HT1080 (cell line): ENCODE measurements around the gene PHGDH. TPM values are rescaled to one million over a fixed set of nuclear protein-coding genes. Genes with fewer than 3 reads are reported as not detected.
A peak's percentile ranks its signal among the peaks of the same experiment; 100 is the strongest.
"Not testable (repeated sequence)": the region's sequence is repeated elsewhere in the genome, so short reads cannot be mapped to it uniquely, and the experiment has no call there.

ENCODE experiments used
- DNase-seq: peaks from one replicate; pipeline ENCODE4 v3.0.0-alpha.2; 2015; ENCODE audit warnings: low read depth
- total RNA-seq: library from RNA; depleted of rRNA; stranded (reverse); fragments of >200 nt; shearing (Covaris generic); gene quantifications from 2 replicates; pipeline ENCODE4 v1.2.3, GENCODE V29; 2014

Gene PHGDH
- total RNA-seq, 1 experiment from 2014 or later, result 142 TPM

DNA sequence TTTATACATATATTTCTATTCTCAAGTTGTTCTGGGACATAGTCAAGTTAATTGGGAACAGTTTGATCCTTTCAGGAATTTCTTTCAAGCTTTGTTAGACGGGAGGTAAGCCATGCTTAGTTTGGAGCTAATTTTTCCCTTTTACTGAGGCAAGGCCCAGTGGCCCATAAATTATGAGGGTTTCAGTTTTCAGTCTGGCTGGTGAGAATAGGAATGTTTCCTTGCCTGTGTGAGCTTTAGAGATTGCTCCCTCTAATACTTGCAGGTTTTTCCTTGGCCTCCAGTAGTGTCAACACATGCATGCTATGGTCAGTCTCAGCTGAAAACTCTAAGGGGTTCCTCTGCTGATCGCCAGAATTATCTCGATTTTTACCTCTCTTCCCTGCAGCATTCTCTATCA lies 14.1 kb upstream of the PHGDH start:
- DNase-seq, result no peak

- DNase-seq, result no peak
Measured at GRCh38 chr1:119700326-119700725, 11.4 kb upstream of the PHGDH start.

- no peak for DNase-seq
Measured at GRCh38 chr1:119701659-119702058, 10.1 kb upstream of the PHGDH start.

DNA sequence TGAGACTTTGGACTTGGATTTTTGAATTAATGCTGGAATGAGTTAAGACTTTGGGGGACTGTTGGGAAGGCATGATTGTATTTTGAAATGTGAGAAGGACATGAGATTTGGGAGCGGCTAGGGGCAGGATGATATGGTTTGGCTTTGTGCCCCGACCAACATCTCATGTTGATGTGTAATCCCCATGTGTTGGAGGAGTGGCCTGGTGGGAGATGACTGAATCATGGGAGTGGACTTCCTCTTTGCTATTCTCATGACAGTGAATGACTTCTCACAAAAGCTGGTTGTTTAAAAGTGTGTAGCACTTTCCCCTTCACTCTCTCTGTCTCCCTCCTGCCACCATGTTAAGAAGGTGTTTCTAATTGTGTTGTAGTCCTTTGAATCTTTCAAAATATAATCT lies 9.3 kb upstream of the PHGDH start:
- peak; percentile 91 for DNase-seq

DNA sequence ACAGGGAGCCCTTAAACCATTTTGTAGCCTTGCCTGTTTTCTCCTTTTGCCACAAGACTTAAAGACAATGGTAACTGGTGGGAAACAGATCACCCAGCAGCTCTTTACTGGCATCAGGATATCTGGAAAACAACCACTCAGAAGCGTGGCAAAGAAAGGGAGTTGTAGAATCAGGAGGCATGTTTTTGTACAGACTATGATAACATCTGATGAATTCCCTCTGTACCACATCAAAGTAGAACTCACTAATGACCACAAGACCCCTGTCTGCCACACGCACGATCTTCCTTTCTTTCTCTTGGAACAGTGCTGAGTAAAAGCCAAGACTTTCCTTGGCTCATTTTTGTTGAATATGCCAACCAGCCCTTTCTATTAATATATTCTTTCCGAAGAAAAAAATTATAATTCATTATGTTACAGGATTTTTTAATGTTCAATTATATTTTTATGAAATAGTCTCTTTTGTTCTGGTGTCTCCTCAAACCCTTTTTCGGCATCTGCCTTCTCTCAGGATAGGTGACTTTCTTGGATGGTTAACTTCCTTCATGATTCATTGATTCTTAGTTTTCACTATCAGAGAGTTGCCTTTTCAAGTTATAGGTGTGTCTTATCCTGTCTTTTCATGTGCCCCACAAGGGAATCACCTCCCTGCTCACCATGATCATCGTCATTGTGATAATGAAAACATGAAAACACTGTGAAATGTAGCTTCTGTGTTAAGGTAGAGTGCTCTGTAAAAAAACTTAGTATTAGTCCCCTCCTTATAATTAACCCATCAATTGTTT lies 7.9 kb upstream of the PHGDH start:
- DNase-seq, result no peak

DNA sequence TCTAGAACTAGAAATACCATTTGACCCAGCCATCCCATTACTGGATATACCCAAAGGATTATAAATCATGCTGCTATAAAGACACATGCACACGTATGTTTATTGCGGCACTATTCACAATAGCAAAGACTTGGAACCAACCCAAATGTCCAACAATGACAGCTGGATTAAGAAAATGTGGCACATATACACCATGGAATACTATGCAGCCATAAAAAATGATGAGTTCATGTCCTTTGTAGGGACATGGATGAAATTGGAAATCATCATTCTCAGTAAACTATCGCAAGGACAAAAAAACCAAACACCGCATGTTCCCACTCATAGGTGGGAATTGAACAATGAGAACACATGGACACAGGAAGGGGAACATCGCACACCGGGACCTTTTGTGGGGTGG lies 5.1 kb upstream of the PHGDH start:
- DNase-seq, result not testable (repeated sequence)

DNA sequence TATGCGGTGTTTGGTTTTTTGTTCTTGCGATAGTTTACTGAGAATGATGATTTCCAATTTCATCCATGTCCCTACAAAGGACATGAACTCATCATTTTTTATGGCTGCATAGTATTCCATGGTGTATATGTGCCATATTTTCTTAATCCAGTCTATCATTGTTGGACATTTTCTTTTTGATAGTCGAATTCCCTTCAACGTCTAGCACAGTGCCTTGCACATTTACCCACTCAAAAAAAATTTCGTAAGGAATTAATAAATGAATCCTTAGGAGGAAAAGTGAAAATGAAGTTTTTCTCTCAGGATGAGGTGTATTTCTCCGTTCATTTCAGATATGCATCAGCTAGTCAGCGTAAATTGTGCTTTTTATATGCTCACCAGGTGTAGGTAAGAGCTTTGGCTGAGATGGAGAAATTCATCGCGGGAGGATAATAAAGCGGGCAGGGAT lies 354 bp upstream of the PHGDH start:
- DNase-seq, result not testable (repeated sequence)

- DNase-seq, result peak; percentile 83
Measured at GRCh38 chr1:119712342-119713038, 756 bp downstream of the PHGDH start.

GRCh38 chr1:119713039-119713748 lies 1.5 kb downstream of the PHGDH start:
- no peak for DNase-seq

- DNase-seq, result no peak
Measured at GRCh38 chr1:119713749-119714456, 2.2 kb downstream of the PHGDH start.

DNA sequence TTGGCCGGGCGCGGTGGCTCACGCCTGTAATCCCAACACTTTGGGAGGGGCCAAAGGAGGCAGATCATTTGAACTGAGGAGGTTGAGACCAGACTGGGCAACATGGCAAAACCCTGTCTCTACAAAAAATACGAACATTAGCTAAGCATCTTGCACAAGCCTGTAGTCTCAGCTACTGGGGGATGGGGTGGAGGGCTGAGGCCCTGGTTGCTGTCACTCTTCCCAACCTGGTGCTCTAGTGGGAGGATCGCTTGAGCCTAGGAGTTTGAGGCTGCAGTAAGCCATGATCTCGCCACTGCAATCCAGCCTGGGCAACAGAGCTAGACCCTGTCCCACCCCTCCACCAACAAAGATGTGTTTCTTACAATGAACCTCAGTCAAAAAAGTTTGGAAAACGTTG lies 2.8 kb downstream of the PHGDH start:
- DNase-seq, result no peak

- DNase-seq, result peak; percentile 40
Measured at GRCh38 chr1:119715542-119715941, 3.8 kb downstream of the PHGDH start.

- no peak for DNase-seq
Measured at GRCh38 chr1:119718409-119718808, 6.7 kb downstream of the PHGDH start.

DNA sequence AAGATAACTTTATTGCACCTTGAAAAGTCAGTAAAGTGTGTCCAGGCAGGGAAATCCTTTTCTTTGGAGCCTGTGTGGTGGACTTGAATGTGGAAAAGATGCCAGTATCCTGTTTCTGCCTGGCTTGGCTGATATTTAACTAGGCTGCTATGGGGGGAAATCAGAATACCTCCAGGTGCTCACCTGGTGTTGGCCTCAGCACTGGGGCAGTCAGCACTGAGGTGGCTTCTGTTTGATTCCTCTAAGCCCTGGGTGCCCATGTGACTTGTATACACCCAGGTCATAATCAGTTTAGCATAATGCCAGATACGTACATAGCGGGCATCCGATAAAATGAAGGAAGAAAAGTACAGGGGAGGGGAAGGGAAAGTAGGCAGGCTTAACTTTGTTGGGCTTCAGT lies 7.2 kb downstream of the PHGDH start:
- no peak for DNase-seq

DNA sequence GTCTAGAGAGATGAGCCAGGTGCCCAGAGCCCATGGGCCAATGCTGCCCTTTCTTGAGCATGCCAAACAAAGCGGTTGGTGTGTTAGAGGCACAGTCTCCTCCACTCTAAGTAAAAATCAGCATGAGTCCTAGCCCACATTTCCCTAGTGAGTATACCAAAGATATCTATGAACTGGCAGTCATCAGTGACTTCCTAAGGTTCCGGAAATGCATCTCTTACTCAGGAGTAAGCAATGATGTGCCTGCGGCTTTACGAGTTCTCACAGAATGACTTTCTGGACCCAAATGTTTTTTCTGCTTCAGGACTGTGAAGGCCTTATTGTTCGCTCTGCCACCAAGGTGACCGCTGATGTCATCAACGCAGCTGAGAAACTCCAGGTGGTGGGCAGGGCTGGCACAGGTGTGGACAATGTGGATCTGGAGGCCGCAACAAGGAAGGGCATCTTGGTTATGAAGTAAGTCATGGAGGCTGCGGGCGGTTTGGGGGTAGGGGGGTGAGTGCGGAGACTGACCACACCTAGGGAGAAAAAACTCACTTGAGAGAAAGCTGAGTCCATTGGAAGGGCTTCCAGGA lies 9.2 kb downstream of the PHGDH start:
- DNase-seq, result no peak

DNA sequence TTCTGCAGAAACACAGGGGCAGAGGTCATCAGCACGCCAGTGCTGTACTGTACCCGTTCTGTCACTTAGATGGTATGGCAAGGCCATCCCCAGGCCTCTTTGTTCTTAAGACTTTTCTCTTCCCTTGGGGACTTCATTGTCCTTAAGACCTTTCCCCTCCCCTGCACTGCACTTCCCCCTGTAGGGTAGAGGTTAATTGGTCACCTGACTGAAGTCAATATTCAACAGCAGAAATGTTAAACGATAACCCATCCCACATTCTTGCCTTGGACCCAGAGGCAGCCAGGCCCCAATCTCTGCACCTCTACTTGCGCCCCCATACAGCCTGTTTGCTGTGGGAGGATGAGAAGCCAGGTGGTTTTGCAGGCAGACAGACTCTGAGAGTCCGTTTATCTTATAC lies 10.2 kb downstream of the PHGDH start:
- no peak for DNase-seq

DNA sequence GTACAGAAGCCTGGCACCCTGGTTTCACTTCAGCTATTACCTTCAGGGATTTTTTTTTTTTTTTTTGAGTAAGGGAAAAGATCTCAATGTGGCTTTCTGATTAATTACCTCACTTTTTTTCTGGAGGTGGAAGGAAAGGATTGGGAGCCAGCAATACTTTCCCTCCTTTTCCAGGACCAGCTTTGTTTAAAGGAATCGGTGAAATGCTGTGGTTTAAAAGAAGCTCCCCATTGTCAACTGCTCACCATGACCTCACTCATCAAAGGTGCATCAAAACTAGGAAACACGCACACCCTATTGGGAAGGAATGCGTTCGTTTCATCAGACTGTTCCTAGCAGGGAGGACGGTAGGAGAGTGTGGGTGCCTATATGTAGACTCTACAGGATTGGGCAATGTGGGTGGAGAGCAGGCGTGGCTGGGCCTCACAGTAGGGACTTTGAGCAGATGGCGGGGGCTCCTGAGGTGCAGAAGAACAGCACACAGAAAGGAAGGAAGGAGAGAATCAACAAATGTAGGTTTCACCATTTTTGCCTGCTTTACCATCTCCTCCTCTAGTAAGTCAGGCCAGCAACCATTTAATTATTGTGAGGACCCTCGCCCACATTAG lies 13.0 kb downstream of the PHGDH start:
- DNase-seq, result no peak

DNA sequence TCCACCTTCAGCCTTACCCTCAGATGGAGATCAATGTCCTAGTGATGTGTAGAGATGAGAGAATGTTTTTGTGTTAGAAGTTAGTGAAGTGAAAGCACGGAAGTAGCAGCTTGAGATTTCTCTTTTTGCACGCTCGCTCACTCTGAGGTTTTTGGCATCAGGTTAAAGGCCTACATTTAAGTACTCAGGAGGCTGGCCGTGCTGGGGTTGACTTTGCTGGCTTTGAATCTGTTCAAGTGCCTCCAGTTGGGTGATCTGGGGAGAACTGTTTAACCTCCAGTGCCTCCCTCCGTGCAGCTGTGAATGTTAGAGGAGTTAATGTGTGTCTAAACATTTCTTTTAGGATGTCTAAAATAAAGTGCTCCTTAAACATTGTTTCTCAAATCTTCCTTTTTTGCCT lies 13.9 kb downstream of the PHGDH start:
- DNase-seq, result no peak

DNA sequence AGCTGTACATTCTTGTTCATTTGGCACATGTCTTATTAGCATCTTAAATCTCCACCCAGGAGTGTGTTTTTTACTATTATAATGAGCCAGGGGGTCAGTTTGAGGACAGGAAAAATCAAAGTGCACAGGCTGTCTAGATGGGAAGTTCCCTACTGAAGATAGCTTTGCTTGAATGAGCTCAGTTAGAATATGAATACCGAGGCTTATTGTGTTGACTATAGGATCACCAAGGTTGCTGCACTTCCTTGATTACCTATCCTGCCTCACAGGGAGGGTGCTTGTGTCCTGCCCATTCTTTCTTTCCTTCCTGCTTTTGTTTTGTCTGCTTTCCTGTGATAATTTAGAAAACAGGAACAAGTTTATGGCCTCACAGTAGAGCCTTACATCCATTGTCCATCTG lies 16.3 kb downstream of the PHGDH start:
- no peak for DNase-seq

DNA sequence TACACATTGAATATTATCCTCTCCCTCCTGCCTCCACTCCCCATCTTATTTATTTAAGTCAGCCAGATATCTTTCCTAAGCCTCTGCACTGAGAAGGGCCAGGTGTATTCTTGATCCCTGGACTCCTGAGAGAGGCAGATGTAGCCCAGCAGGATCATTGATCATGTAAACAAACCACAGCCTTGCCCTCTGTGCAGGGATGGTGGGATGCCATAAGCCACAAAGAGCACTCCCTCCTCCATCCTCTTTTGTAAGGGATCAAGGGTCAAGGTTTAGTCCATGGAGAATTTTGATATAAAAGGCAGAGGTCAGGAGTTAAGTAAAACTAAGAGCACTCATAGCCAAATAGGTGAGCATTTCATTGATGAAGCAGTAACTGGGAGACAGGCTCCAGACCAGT lies 17.3 kb downstream of the PHGDH start:
- DNase-seq, result no peak

DNA sequence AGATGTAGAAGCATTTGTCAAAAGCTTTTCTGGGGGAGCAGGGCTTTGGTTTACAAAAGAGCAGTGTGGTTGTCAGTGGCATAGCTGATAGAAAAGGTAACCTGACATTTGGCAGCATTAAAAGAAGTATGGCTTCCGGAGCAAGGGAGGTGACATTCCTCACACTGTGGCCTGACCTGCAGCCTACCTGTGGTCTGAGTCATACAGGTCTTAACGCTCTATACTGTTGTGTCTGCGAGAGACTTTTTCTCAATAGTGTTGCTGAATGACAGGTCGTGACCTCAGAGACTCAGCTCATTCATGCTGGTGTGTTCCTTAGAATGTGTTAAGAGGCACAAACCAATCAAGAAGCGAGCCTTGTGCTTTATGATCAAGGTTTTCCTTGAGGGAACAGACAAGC lies 19.3 kb downstream of the PHGDH start:
- no peak for DNase-seq
